ENCODE data around the gene RNASEL. TPM values are rescaled to one million over a fixed set of nuclear protein-coding genes. Genes with fewer than 3 reads are reported as not detected.

The RNASEL gene
- total RNA-seq, 2 experiments from 2014 or later: 3.5 to 3.7 TPM

- H3K27me3 ChIP-seq (ENCODE audit: control insufficient read depth in 1 of 2, insufficient read depth in 2 of 2, low read length in 2 of 2): no peaks in the 10 kb centered on the region
- Mint-ChIP-seq H3K9me3 (no peaks in the 10 kb centered on the region), H3K27me3 (no peaks in the 10 kb centered on the region), H3K36me3 (ENCODE audit: low read depth) (peaks cover 3% of the 10 kb centered on the region), H3K27ac (no peak overlapping the region), H3K4me3 (no peak overlapping the region), H3K4me1 (ENCODE audit: low read depth) (no peaks in the 10 kb centered on the region)
- DNase-seq (no peak), ATAC-seq (ENCODE audit: poor library complexity) (no peak)
- H3K36me3 ChIP-seq (ENCODE audit: insufficient read depth, low read length): peaks cover 2% of the 10 kb centered on the region
- TF ChIP-seq, protein P1, sequence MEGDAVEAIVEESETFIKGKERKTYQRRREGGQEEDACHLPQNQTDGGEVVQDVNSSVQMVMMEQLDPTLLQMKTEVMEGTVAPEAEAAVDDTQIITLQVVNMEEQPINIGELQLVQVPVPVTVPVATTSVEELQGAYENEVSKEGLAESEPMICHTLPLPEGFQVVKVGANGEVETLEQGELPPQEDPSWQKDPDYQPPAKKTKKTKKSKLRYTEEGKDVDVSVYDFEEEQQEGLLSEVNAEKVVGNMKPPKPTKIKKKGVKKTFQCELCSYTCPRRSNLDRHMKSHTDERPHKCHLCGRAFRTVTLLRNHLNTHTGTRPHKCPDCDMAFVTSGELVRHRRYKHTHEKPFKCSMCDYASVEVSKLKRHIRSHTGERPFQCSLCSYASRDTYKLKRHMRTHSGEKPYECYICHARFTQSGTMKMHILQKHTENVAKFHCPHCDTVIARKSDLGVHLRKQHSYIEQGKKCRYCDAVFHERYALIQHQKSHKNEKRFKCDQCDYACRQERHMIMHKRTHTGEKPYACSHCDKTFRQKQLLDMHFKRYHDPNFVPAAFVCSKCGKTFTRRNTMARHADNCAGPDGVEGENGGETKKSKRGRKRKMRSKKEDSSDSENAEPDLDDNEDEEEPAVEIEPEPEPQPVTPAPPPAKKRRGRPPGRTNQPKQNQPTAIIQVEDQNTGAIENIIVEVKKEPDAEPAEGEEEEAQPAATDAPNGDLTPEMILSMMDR (IDR thresholded peaks at IDR 0.05): no peak
- H3K4me3 ChIP-seq (ENCODE audit: low read length): no peak overlapping the region
- H3K9me3 ChIP-seq (ENCODE audit: control insufficient read depth in 1 of 2, insufficient read depth in 1 of 2, low read length in 2 of 2): no peaks in the 10 kb centered on the region
- intact Hi-C loops (cut with DNase I, micrococcal nuclease): no loop called here
- H3K4me1 ChIP-seq (ENCODE audit: insufficient read depth, low read length): no peaks in the 10 kb centered on the region
- no peak overlapping the region for H3K27ac ChIP-seq (ENCODE audit: low read depth in 1 of 2, low read length in 2 of 2)
- ChIA-PET POLR2A (no interaction called here), CTCF (no interaction called here)
Observed at GRCh38 chr1:182567629-182568028, 21.4 kb downstream of the RNASEL start.

DNA sequence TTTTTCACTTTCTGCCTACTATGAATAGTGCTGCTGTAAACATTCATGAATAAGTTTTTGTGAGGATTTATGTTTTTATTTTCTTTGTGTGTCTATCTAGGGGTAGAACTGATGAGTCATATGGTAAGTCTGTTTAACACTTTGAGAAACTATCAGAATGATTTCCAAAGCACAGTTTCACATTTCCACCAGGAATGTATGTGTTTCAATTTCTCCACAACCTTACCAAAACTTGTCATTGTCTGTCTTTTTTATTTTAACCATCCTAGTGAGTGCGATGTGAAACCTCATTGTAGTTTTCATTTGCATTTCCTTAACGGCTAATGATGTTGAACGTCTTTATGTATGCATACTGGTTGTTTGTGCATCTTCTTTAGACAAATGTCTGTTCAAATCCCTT is 23.5 kb downstream of the RNASEL start:
- H3K4me1 Mint-ChIP-seq (ENCODE audit: low read depth): no peaks in the 10 kb centered on the region
- H3K27ac Mint-ChIP-seq: no peak overlapping the region
- no peaks in the 10 kb centered on the region for H3K9me3 Mint-ChIP-seq
- Histone ChIP-seq H3K36me3 (ENCODE audit: insufficient read depth, low read length) (no peaks in the 10 kb centered on the region), H3K4me1 (ENCODE audit: insufficient read depth, low read length) (no peaks in the 10 kb centered on the region), H3K9me3 (ENCODE audit: control insufficient read depth in 1 of 2, insufficient read depth in 1 of 2, low read length in 2 of 2) (no peaks in the 10 kb centered on the region), H3K4me3 (ENCODE audit: low read length) (no peak overlapping the region), H3K27me3 (ENCODE audit: control insufficient read depth in 1 of 2, insufficient read depth in 2 of 2, low read length in 2 of 2) (no peaks in the 10 kb centered on the region), H3K27ac (ENCODE audit: low read depth in 1 of 2, low read length in 2 of 2) (no peak overlapping the region)
- intact Hi-C loops (cut with DNase I, micrococcal nuclease): no loop called here
- DNase-seq (no peak), ATAC-seq (ENCODE audit: poor library complexity) (no peak)
- ChIA-PET POLR2A (no interaction called here), CTCF (no interaction called here)
- no peaks in the 10 kb centered on the region for H3K36me3 Mint-ChIP-seq (ENCODE audit: low read depth)
- TF ChIP-seq, protein P1 (IDR thresholded peaks at IDR 0.05): no peak
- no peak overlapping the region for H3K4me3 Mint-ChIP-seq
- H3K27me3 Mint-ChIP-seq: no peaks in the 10 kb centered on the region

GRCh38 chr1:182564406-182565004 is 24.6 kb downstream of the RNASEL start:
- no peaks in the 10 kb centered on the region for H3K27me3 ChIP-seq (ENCODE audit: control insufficient read depth in 1 of 2, insufficient read depth in 2 of 2, low read length in 2 of 2)
- POLR2A ChIA-PET: no interaction called here
- no peak overlapping the region for H3K27ac ChIP-seq (ENCODE audit: low read depth in 1 of 2, low read length in 2 of 2)
- Mint-ChIP-seq H3K9me3 (no peaks in the 10 kb centered on the region), H3K36me3 (ENCODE audit: low read depth) (no peaks in the 10 kb centered on the region), H3K27me3 (no peaks in the 10 kb centered on the region), H3K4me1 (ENCODE audit: low read depth) (no peaks in the 10 kb centered on the region), H3K27ac (no peak overlapping the region), H3K4me3 (no peak overlapping the region)
- H3K4me3 ChIP-seq (ENCODE audit: low read length): no peak overlapping the region
- no peaks in the 10 kb centered on the region for H3K4me1 ChIP-seq (ENCODE audit: insufficient read depth, low read length)
- intact Hi-C loops (cut with DNase I, micrococcal nuclease): no loop called here
- ATAC-seq (ENCODE audit: poor library complexity) (no peak), DNase-seq (no peak)
- CTCF ChIA-PET: interaction anchor here (1.2 kb wide), 1 partner anchor 31 kb away, joined by 3 read pairs; no protein-coding TSS in a partner anchor
- H3K36me3 ChIP-seq (ENCODE audit: insufficient read depth, low read length): no peaks in the 10 kb centered on the region
- no peaks in the 10 kb centered on the region for H3K9me3 ChIP-seq (ENCODE audit: control insufficient read depth in 1 of 2, insufficient read depth in 1 of 2, low read length in 2 of 2)
- TF ChIP-seq, protein P1 (IDR thresholded peaks at IDR 0.05): no peak

Measured in CD4-positive, alpha-beta T cell (primary cell).